Endothelial cell of umbilical vein (primary cell): ENCODE measurements around the gene PPIL1. TPM values are rescaled to one million over a fixed set of nuclear protein-coding genes. Genes with fewer than 3 reads are reported as not detected.

ENCODE experiments used
- BruUV-seq: library from RNA; stranded (reverse); fragments of 400-500 nt; replicated peaks from 2 replicates; lab custom pipeline; 2021; lab: Mats Ljungman, UMichigan
- CTCF ChIA-PET: fragments of 300-600, 350-600 bp; sonication (Branson Sonifier 250); formaldehyde crosslinking; loops from one replicate; lab custom pipeline; 2021; ENCODE audit warnings: antibody characterized with exemption, inconsistent platforms; lab: Charles Lee
- POLR2A ChIA-PET: fragments of 300-600, 350-600 bp; sonication (Branson Sonifier 250); formaldehyde crosslinking; loops from one replicate; lab custom pipeline; 2021; ENCODE audit warnings: antibody characterized with exemption, inconsistent platforms; lab: Charles Lee
- DNase-seq: peaks from one replicate; pipeline ENCODE4 v3.0.0-alpha.2; 2011; ENCODE audit warnings: low read depth, low spot score
- FAIRE-seq: peaks from 2 replicates; lab custom pipeline; 2011; peaks lifted over from hg19 to GRCh38; lab: Jason Lieb, UNC
- H2AFZ ChIP-seq: 2 replicates; pipeline ENCODE4 v1.6.0; 2012; ENCODE audit warnings: low read depth, low read length, control low read depth, inconsistent platforms
- H3K27ac ChIP-seq: 2 replicates; pipeline ENCODE4 v1.5.1; 2011; ENCODE audit warnings: low read depth, mild to moderate bottlenecking, control low read depth, low read length, moderate library complexity; ENCODE audit not compliant: insufficient read depth
- H3K27me3 ChIP-seq, 2 experiments: 2 replicates each; pipeline versions ENCODE4 v1.6.0 to v1.6.1; 2011; ENCODE audit warnings: low read length in 2 of 2, mixed read lengths in 1 of 2; ENCODE audit not compliant: control insufficient read depth in 2 of 2, insufficient read depth in 2 of 2
- H3K36me3 ChIP-seq, 2 experiments: 2 replicates in 1 of 2; 3 replicates in 1 of 2; pipeline ENCODE4 v1.5.1; 2011; ENCODE audit warnings: low read length in 2 of 2, mild to moderate bottlenecking in 1 of 2, moderate library complexity in 1 of 2; ENCODE audit not compliant: control insufficient read depth in 2 of 2, insufficient read depth in 2 of 2; ENCODE audit errors: extremely low read depth in 1 of 2
- H3K4me1 ChIP-seq: 3 replicates; pipeline ENCODE4 v1.5.1; 2011; ENCODE audit warnings: mild to moderate bottlenecking, low read length; ENCODE audit not compliant: control insufficient read depth, insufficient read depth; ENCODE audit errors: extremely low read depth
- H3K4me2 ChIP-seq: 2 replicates; pipeline ENCODE4 v1.6.1; 2011; ENCODE audit warnings: low read length, control low read depth, mixed read lengths; ENCODE audit not compliant: insufficient read depth
- H3K4me3 ChIP-seq, 3 experiments: fragments of 200-600 bp in 1 of 3; sonication (generic), shearing (Covaris generic) in 1 of 3; replicated peaks in 1 of 3; 2 replicates each; pipeline ENCODE4 v1.5.1; 2011 to 2016; ENCODE audit warnings: control low read depth in 3 of 3, low read length in 3 of 3, mild to moderate bottlenecking in 2 of 3, inconsistent platforms in 1 of 3, low read depth in 1 of 3, moderate library complexity in 1 of 3; ENCODE audit not compliant: insufficient read depth in 1 of 3
- H3K79me2 ChIP-seq: 2 replicates; pipeline ENCODE4 v1.6.0; 2012; ENCODE audit warnings: low read length, inconsistent platforms; ENCODE audit not compliant: control insufficient read depth, insufficient read depth
- H3K9ac ChIP-seq: replicated peaks from 2 replicates; pipeline ENCODE3; 2011; ENCODE audit warnings: low read length, control low read depth; ENCODE audit not compliant: insufficient read depth; ENCODE audit errors: extremely low read depth
- H3K9me1 ChIP-seq: replicated peaks from 3 replicates; pipeline ENCODE4 v1.6.0; 2011; ENCODE audit warnings: mild to moderate bottlenecking, low read length; ENCODE audit not compliant: control insufficient read depth, insufficient read depth; ENCODE audit errors: extremely low read depth
- H3K9me3 ChIP-seq: replicated peaks from 2 replicates; pipeline ENCODE4 v1.5.1; 2012; ENCODE audit warnings: low read length, inconsistent platforms; ENCODE audit not compliant: control insufficient read depth, insufficient read depth
- H4K20me1 ChIP-seq: replicated peaks from 2 replicates; pipeline ENCODE3; 2011; ENCODE audit warnings: mild to moderate bottlenecking, low read length; ENCODE audit not compliant: control insufficient read depth, insufficient read depth; ENCODE audit errors: extremely low read depth
- EZH2 ChIP-seq: IDR thresholded peaks from 2 replicates; pipeline ENCODE4 v1.6.1; 2012; ENCODE audit warnings: borderline replicate concordance, low read depth, mild to moderate bottlenecking, moderate library complexity, low read length, inconsistent platforms; ENCODE audit not compliant: severe bottlenecking
- FOS ChIP-seq: IDR thresholded peaks from 2 replicates; pipeline ENCODE4 v1.6.1; 2011; ENCODE audit warnings: mild to moderate bottlenecking, low read length, moderate library complexity, borderline replicate concordance; ENCODE audit not compliant: insufficient read depth
- GATA2 ChIP-seq: IDR thresholded peaks from 2 replicates; pipeline ENCODE4 v1.7.0; 2011; ENCODE audit warnings: low read depth, mild to moderate bottlenecking, moderate library complexity, mixed read lengths, low read length; ENCODE audit not compliant: insufficient read length, insufficient read depth
- JUN ChIP-seq: IDR thresholded peaks from 2 replicates; pipeline ENCODE4 v1.6.1; 2011; ENCODE audit warnings: borderline replicate concordance, low read depth; ENCODE audit not compliant: insufficient read length, insufficient read depth
- MYC ChIP-seq: IDR thresholded peaks from one replicate; pipeline ENCODE4 v1.6.1; 2011; ENCODE audit warnings: mild to moderate bottlenecking, low read depth, low read length
- POLR2A ChIP-seq: IDR thresholded peaks from 2 replicates; pipeline ENCODE4 v1.6.1; 2012; ENCODE audit warnings: low read depth, mild to moderate bottlenecking, control low read depth, low read length
- POLR2AphosphoS5 ChIP-seq: IDR thresholded peaks from 2 replicates; pipeline ENCODE4 v1.6.1; 2012; ENCODE audit warnings: low read depth, mild to moderate bottlenecking, control low read depth, low read length, moderate library complexity; ENCODE audit not compliant: insufficient read depth
- dilution Hi-C: fragments of 300-500 bp; cut with MboI; formaldehyde crosslinking; loops from one replicate; pipeline ENCODE4 v1.15.0; 2019; ENCODE audit warnings: low sequenced_read_pairs; ENCODE audit not compliant: extremely low pct_ligation_motif_present
- intact Hi-C: fragments of 100-400 bp; cut with micrococcal nuclease; formaldehyde crosslinking; loops from one replicate; pipeline ENCODE4 v1.10.0; 2022
- polyA plus RNA-seq, 4 experiments: library from polyadenylated mRNA; depleted of rRNA in 3 of 4; stranded (reverse) in 3 of 4; unstranded in 1 of 4; fragments of >200 nt; gene quantifications; 2 replicates each; pipeline versions ENCODE4 v1.2.1 to v1.2.3, GENCODE V29; 2011 to 2012; ENCODE audit warnings: missing spikeins in 1 of 4
- total RNA-seq: library from RNA; stranded (reverse); gene quantifications from 2 replicates; pipeline ENCODE4 v1.2.3, GENCODE V29; 2021
- TF ChIP-seq, protein P1 (sequence below), 2 donors: IDR thresholded peaks; 1 replicate in 1 of 2; 2 replicates in 1 of 2; pipeline ENCODE4 v1.5.1; 2011; ENCODE audit warnings: low read length in 2 of 2, mild to moderate bottlenecking in 2 of 2, moderate library complexity in 2 of 2, control low read depth in 1 of 2, inconsistent platforms in 1 of 2, low read depth in 1 of 2; ENCODE audit not compliant: insufficient read depth in 1 of 2; ENCODE audit errors: extremely low read depth in 1 of 2
- TF ChIP-seq, protein P2 (sequence below): IDR thresholded peaks from 2 replicates; pipeline ENCODE4 v1.6.1; 2011; ENCODE audit not compliant: insufficient read depth, insufficient read length

The PPIL1 gene
- total and polyA plus RNA-seq, 2 donors (not counting 3 experiments of a cell fraction or from before 2014, with no cell fraction given): 28.6 to 35.6 TPM

DNA sequence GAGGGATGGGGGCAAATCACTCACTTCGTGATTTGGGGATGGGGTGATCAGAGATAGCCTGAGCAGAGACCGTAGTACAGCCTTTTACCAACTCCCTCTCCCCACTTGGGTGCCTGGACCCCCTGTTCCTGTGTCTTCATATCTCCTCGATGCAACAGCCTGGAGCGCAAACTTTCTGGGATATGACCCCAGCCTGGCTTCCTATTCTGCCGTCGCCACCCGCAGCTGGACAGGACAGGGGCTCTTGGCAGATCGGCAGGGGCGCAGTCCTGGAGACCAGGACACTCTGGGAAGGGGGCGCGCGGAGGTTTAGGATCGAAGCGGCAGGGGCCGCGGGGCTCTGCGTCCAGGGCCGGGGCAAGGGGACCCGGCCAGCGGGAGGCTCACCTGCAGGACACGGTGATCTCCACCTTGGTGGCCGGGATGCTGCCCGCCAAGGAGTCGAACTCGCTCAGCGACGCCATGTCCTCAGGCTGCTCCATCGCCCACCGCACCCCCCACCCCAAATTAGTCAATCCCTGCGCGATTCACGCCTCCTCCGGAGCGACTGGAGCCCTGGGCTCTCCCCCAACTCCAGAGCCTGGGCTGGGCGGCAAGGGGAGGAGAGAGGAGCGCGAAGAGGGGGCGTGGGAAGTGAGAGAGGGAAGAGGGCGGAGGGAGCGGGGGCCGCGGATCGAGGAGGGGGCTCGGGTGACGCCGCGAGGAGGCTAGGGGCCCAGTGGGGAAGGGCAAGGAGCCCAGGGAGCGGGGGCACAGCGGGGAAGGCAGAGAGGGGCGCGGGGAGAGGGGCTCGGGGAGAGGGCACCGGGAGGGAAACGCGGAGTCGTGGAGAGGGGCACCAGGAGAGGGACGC is 35.5 kb downstream of the PPIL1 start, which contains the start of gene CPNE5:
TSS of gene CPNE5 (minus strand) at position 549 of the 853 bp plus-strand sequence. CDS start at position 482, 67 bp downstream.
- H3K36me3 ChIP-seq: no peaks in the 10 kb centered on the region
- peak within 1 kb of the TSS; percentile 80 for H3K4me2 ChIP-seq
- TF ChIP-seq, protein P1, sequence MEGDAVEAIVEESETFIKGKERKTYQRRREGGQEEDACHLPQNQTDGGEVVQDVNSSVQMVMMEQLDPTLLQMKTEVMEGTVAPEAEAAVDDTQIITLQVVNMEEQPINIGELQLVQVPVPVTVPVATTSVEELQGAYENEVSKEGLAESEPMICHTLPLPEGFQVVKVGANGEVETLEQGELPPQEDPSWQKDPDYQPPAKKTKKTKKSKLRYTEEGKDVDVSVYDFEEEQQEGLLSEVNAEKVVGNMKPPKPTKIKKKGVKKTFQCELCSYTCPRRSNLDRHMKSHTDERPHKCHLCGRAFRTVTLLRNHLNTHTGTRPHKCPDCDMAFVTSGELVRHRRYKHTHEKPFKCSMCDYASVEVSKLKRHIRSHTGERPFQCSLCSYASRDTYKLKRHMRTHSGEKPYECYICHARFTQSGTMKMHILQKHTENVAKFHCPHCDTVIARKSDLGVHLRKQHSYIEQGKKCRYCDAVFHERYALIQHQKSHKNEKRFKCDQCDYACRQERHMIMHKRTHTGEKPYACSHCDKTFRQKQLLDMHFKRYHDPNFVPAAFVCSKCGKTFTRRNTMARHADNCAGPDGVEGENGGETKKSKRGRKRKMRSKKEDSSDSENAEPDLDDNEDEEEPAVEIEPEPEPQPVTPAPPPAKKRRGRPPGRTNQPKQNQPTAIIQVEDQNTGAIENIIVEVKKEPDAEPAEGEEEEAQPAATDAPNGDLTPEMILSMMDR (IDR thresholded peaks at IDR 0.05; ENCODE audit: extremely low read depth in 1 of 2, insufficient read depth in 1 of 2, low read depth in 1 of 2, low read length in 2 of 2): no peak
- TF ChIP-seq JUN: no peak
- TF ChIP-seq, protein P2, sequence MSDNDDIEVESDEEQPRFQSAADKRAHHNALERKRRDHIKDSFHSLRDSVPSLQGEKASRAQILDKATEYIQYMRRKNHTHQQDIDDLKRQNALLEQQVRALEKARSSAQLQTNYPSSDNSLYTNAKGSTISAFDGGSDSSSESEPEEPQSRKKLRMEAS: no peak
- no peak for TF ChIP-seq MYC
- no peak for TF ChIP-seq GATA2
- TF ChIP-seq POLR2A: no peak
- TF ChIP-seq POLR2AphosphoS5: no peak
- no peak for TF ChIP-seq FOS
- no peak for TF ChIP-seq EZH2
- no peaks in the 10 kb centered on the region for H3K9me3 ChIP-seq
- H4K20me1 ChIP-seq: no peaks in the 10 kb centered on the region
- H3K27ac ChIP-seq: no peak within 1 kb of the TSS
- peak within 1 kb of the TSS; percentile 69 for H3K9ac ChIP-seq
- H3K4me3 ChIP-seq: peak within 1 kb of the TSS; percentile 37 to 85 (median 62)
- ChIA-PET CTCF (interaction anchor here (1.0 kb wide), 1 partner anchor 73 kb away, joined by 3 read pairs; no protein-coding TSS in a partner anchor), POLR2A (no interaction called here)
- intact Hi-C loops (loop anchor here (1.0 kb wide), 1 partner anchor 11 kb away; no protein-coding TSS in a partner anchor), dilution Hi-C loops (no loop called here)
- peak within 1 kb of the TSS; percentile 48 for H2AFZ ChIP-seq
- FAIRE-seq (peak; percentile 55), DNase-seq (no peak)
- no peaks in the 10 kb centered on the region for H3K9me1 ChIP-seq
- BruUV-seq: TSS peak; percentile 38
- peaks cover 24% of the 10 kb centered on the region for H3K4me1 ChIP-seq
- no peaks in the 10 kb centered on the region for H3K27me3 ChIP-seq
- H3K79me2 ChIP-seq: no peaks in the 10 kb centered on the region
